WTC11 (cell line): ENCODE data around the gene SKP1. TPM values are rescaled to one million over a fixed set of nuclear protein-coding genes. Genes with fewer than 3 reads are reported as not detected.

Source experiments
- ATAC-seq: fragments of 200-7000 bp; cut with Tn5 transposase; 2 replicates; pipeline ENCODE4 v1.10.0; 2021; ENCODE audit warnings: mild to moderate bottlenecking, moderate library complexity
- CTCF ChIA-PET: fragments of 300-600 bp; sonication (Branson Sonifier 250); formaldehyde crosslinking; loops from one replicate; lab custom pipeline; 2021; ENCODE audit warnings: antibody characterized with exemption; lab: Charles Lee
- POLR2A ChIA-PET: fragments of 350-600 bp; sonication (Branson Sonifier 250); formaldehyde crosslinking; loops from one replicate; lab custom pipeline; 2021; ENCODE audit warnings: antibody characterized with exemption; lab: Charles Lee
- DNase-seq: peaks from one replicate; pipeline ENCODE4 v3.0.0; 2021; ENCODE audit warnings: low spot score
- H3K27ac Mint-ChIP-seq: 2 replicates; pipeline ENCODE4 v1.8.0; 2021; ENCODE audit warnings: mixed read lengths
- H3K27me3 Mint-ChIP-seq: 2 replicates; pipeline ENCODE4 v1.8.0; 2021; ENCODE audit warnings: low read depth, mild to moderate bottlenecking, moderate library complexity, mixed read lengths
- H3K36me3 Mint-ChIP-seq: 2 replicates; pipeline ENCODE4 v1.8.0; 2021; ENCODE audit warnings: mixed read lengths
- H3K4me1 Mint-ChIP-seq: 2 replicates; pipeline ENCODE4 v1.8.0; 2022; ENCODE audit warnings: mixed read lengths
- H3K4me3 Mint-ChIP-seq: 2 replicates; pipeline ENCODE4 v1.8.0; 2021; ENCODE audit warnings: mild to moderate bottlenecking, moderate library complexity, mixed read lengths
- H3K9me3 Mint-ChIP-seq: 2 replicates; pipeline ENCODE4 v1.8.0; 2021; ENCODE audit warnings: mixed read lengths
- AR ChIP-seq: fragments of 250-450 bp; sonication (Bioruptor Pico); IDR thresholded peaks from 2 replicates; pipeline ENCODE4 v1.9.0; 2021; ENCODE audit warnings: mild to moderate bottlenecking
- ARID4B ChIP-seq: sonication (generic); formaldehyde crosslinking; IDR thresholded peaks from 2 replicates; pipeline ENCODE4 v1.8.0; 2023; ENCODE audit warnings: missing genetic modification reagents, mild to moderate bottlenecking, borderline replicate concordance
- CTCF ChIP-seq: fragments of 200-600 bp; IDR thresholded peaks from 2 replicates; pipeline ENCODE4 v1.8.0; 2022; ENCODE audit warnings: antibody characterized with exemption
- ELF4 ChIP-seq: sonication (generic); formaldehyde crosslinking; IDR thresholded peaks from 2 replicates; pipeline ENCODE4 v1.8.1; 2022; ENCODE audit warnings: low read depth, mild to moderate bottlenecking, moderate library complexity, missing genetic modification reagents
- FOXK1 ChIP-seq: sonication (generic); formaldehyde crosslinking; IDR thresholded peaks from 2 replicates; pipeline ENCODE4 v1.8.0; 2022; ENCODE audit warnings: mild to moderate bottlenecking, moderate library complexity, missing genetic modification reagents
- JAZF1 ChIP-seq: fragments of 250-450 bp; sonication (Bioruptor Pico); IDR thresholded peaks from 2 replicates; pipeline ENCODE4 v1.9.0; 2021; ENCODE audit warnings: moderate library complexity, mild to moderate bottlenecking, inconsistent platforms
- MAX ChIP-seq: sonication (generic); formaldehyde crosslinking; IDR thresholded peaks from 2 replicates; pipeline ENCODE4 v1.8.0; 2022; ENCODE audit warnings: mild to moderate bottlenecking, missing genetic modification reagents
- PREB ChIP-seq: sonication (generic); formaldehyde crosslinking; IDR thresholded peaks from 2 replicates; pipeline ENCODE4 v1.8.1; 2022; ENCODE audit warnings: mild to moderate bottlenecking, missing genetic modification reagents, moderate library complexity, borderline replicate concordance
- SMAD4 ChIP-seq: sonication (generic); formaldehyde crosslinking; IDR thresholded peaks from 2 replicates; pipeline ENCODE4 v1.8.0; 2022; ENCODE audit warnings: mild to moderate bottlenecking, missing genetic modification reagents
- ZNF317 ChIP-seq: sonication (generic); formaldehyde crosslinking; IDR thresholded peaks from 2 replicates; pipeline ENCODE4 v1.8.1; 2023; ENCODE audit warnings: low read depth, mild to moderate bottlenecking, moderate library complexity, missing genetic modification reagents, borderline replicate concordance
- ZNF423 ChIP-seq: fragments of 250-450 bp; sonication (Bioruptor Pico); IDR thresholded peaks from 2 replicates; pipeline ENCODE4 v2.1.2; 2022; ENCODE audit warnings: mild to moderate bottlenecking, moderate library complexity
- total RNA-seq: library from RNA; stranded (reverse); gene quantifications from 3 replicates; pipeline ENCODE4 v1.2.3, GENCODE V29; 2021
- TF ChIP-seq, protein P1 (sequence below): sonication (generic); formaldehyde crosslinking; IDR thresholded peaks from 2 replicates; pipeline ENCODE4 v1.8.1; 2022; ENCODE audit warnings: missing genetic modification reagents, borderline replicate concordance

SKP1 gene
- total RNA-seq, 1 experiment from 2014 or later = 285 TPM

GRCh38 chr5:134148316-134148715 is 28.4 kb downstream of the SKP1 start (continued):
- no peak for TF ChIP-seq ELF4
- TF ChIP-seq ZNF317 (CRISPR knock-in tag) = no peak
- TF ChIP-seq ARID4B (CRISPR knock-in tag) = no peak

DNA sequence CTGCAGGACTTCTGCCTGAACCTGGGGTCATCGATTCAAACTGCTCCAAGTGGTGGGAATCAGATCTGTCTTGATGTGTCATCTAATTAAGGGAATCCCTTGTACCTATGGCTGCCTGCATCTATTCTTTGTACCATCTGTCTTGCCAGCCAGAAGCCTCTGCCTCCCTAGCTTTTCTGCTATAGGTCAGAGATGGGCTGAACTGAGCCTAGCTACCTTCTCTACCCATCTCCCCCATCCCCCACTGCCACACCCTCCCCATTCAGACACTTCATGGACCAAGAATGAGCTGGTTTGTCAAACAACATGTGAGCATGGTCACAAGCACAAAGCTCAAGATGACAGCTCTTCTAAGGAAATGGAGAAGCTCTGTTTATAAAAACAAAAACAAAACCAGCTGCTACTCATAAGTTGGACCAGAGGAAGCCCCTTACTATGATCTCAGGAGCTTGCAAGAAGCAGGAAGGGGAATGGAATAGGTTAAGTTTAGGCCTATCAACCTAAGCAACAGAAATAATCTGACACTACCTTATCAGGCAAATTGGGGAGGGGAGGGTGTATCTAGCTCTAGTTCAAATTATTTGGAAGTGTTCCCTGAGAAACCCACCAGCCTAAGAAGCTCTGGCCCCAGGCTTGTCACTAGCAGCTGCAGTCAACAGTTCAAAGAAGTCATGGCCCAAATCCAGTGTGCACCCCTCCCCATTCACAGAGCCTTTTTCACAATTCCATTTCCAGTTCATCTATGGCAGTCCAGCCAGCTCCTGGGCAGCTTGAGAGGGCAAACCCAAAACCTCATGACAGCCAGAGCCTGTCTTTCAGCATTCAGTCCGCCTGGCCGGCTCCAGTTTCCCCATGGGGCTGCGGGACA is 29.9 kb downstream of the SKP1 start:
- Mint-ChIP-seq H3K27me3 (no peaks in the 10 kb centered on the region), H3K27ac (no peak overlapping the region), H3K36me3 (peaks cover 18% of the 10 kb centered on the region), H3K4me3 (no peak overlapping the region), H3K4me1 (no peaks in the 10 kb centered on the region), H3K9me3 (no peaks in the 10 kb centered on the region)
- DNase-seq = no peak
- ChIA-PET POLR2A (interaction anchor here (0.6 kb wide), 1 partner anchor 26 kb away, joined by 9 read pairs; no protein-coding TSS in a partner anchor), CTCF (interaction anchor here (0.7 to 5.1 kb wide), 14 partner anchors 9 to 267 kb away, joined by 3 to 46 read pairs (median 4); partner anchors contain the start of gene PPP2CA)
- TF ChIP-seq ZNF423 = no peak
- TF ChIP-seq, protein P1, sequence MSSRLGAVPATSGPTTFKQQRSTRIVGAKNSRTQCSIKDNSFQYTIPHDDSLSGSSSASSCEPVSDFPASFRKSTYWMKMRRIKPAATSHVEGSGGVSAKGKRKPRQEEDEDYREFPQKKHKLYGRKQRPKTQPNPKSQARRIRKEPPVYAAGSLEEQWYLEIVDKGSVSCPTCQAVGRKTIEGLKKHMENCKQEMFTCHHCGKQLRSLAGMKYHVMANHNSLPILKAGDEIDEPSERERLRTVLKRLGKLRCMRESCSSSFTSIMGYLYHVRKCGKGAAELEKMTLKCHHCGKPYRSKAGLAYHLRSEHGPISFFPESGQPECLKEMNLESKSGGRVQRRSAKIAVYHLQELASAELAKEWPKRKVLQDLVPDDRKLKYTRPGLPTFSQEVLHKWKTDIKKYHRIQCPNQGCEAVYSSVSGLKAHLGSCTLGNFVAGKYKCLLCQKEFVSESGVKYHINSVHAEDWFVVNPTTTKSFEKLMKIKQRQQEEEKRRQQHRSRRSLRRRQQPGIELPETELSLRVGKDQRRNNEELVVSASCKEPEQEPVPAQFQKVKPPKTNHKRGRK (CRISPR knock-in tag) = no peak
- no peak for TF ChIP-seq FOXK1 (CRISPR knock-in tag)
- TF ChIP-seq CTCF = no peak
- no peak for TF ChIP-seq SMAD4 (CRISPR knock-in tag)
- TF ChIP-seq JAZF1 (CRISPR knock-in tag) = no peak
- TF ChIP-seq AR (CRISPR knock-in tag) = no peak
- TF ChIP-seq MAX = no peak
- TF ChIP-seq PREB (CRISPR knock-in tag) = no peak
- ATAC-seq = no peak
